H1 (cell line): Measurements from ENCODE around the gene CTSW. TPM values are rescaled to one million over a fixed set of nuclear protein-coding genes. Genes with fewer than 3 reads are reported as not detected.

Source experiments
- CTCF ChIA-PET: fragments of 300-600 bp; sonication (Branson Sonifier 250); formaldehyde crosslinking; loops from one replicate; lab custom pipeline; 2021; ENCODE audit not compliant: partially characterized antibody; lab: Charles Lee
- POLR2A ChIA-PET: fragments of 300-600 bp; sonication (Branson Sonifier 250); formaldehyde crosslinking; loops from one replicate; lab custom pipeline; 2021; ENCODE audit warnings: inconsistent platforms; ENCODE audit not compliant: partially characterized antibody; lab: Charles Lee
- DNase-seq, 2 experiments: peaks; one replicate each; pipeline versions ENCODE4 v3.0.0 to v3.0.0-alpha.2; 2010 to 2022; ENCODE audit warnings: low spot score in 2 of 2, low read depth in 1 of 2, mixed read lengths in 1 of 2
- FAIRE-seq: peaks from 2 replicates; lab custom pipeline; 2011; peaks lifted over from hg19 to GRCh38; lab: Jason Lieb, UNC
- H2AFZ ChIP-seq: 2 replicates; pipeline ENCODE4 v1.8.1; 2012; ENCODE audit warnings: low read length, inconsistent platforms
- H2AK5ac ChIP-seq: 2 replicates; pipeline ENCODE4 v1.6.1; 2013; ENCODE audit warnings: low read depth, low read length
- H2BK120ac ChIP-seq: replicated peaks from 2 replicates; pipeline ENCODE3; 2013; ENCODE audit warnings: low read depth, low read length, inconsistent platforms
- H2BK12ac ChIP-seq: 2 replicates; pipeline ENCODE4 v1.6.1; 2013; ENCODE audit warnings: low read depth, low read length
- H2BK15ac ChIP-seq: 2 replicates; pipeline ENCODE4 v1.6.1; 2013; ENCODE audit warnings: low read length
- H2BK20ac ChIP-seq: 2 replicates; pipeline ENCODE4 v1.6.1; 2013; ENCODE audit warnings: low read length
- H2BK5ac ChIP-seq: 2 replicates; pipeline ENCODE4 v1.6.1; 2013; ENCODE audit warnings: low read depth, low read length
- H3K14ac ChIP-seq: 2 replicates; pipeline ENCODE4 v1.6.1; 2013; ENCODE audit warnings: inconsistent platforms; ENCODE audit not compliant: insufficient read length
- H3K18ac ChIP-seq: 2 replicates; pipeline ENCODE4 v1.6.1; 2013; ENCODE audit warnings: low read length; ENCODE audit errors: extremely low read depth
- H3K23ac ChIP-seq: 2 replicates; pipeline ENCODE4 v1.6.1; 2013; ENCODE audit warnings: inconsistent platforms; ENCODE audit not compliant: insufficient read length
- H3K23me2 ChIP-seq: 2 replicates; pipeline ENCODE4 v1.6.1; 2013; ENCODE audit warnings: low read depth, low read length
- H3K27ac ChIP-seq: 2 replicates; pipeline ENCODE4 v1.6.1; 2011; ENCODE audit warnings: low read depth, low read length, inconsistent platforms
- H3K27me3 ChIP-seq, 4 experiments: replicated peaks in 1 of 4; 1 replicate in 1 of 4; 2 replicates in 3 of 4; pipeline versions ENCODE4 v1.6.1 to v1.8.1; 2011 to 2013; ENCODE audit warnings: low read length in 3 of 4, mild to moderate bottlenecking in 3 of 4, inconsistent platforms in 2 of 4, mixed read lengths in 2 of 4, moderate library complexity in 1 of 4; ENCODE audit not compliant: control insufficient read depth in 3 of 4, insufficient read depth in 3 of 4; ENCODE audit errors: extremely low read depth in 1 of 4
- H3K36me3 ChIP-seq, 4 experiments: 2 replicates each; pipeline versions ENCODE4 v1.6.1 to v1.8.1; 2011 to 2013; ENCODE audit warnings: mild to moderate bottlenecking in 4 of 4, low read length in 3 of 4, moderate library complexity in 2 of 4, control low read depth in 1 of 4, inconsistent platforms in 1 of 4; ENCODE audit not compliant: insufficient read depth in 4 of 4, control insufficient read depth in 2 of 4
- H3K4ac ChIP-seq: replicated peaks from 2 replicates; pipeline ENCODE3; 2013; ENCODE audit warnings: low read length, low read depth, mixed read lengths, inconsistent platforms; ENCODE audit not compliant: insufficient read length
- H3K4me1 ChIP-seq, 4 experiments: replicated peaks in 1 of 4; 1 replicate in 1 of 4; 2 replicates in 3 of 4; pipeline versions ENCODE4 v1.6.1 to v1.8.1; 2011 to 2013; ENCODE audit warnings: low read length in 3 of 4, inconsistent platforms in 2 of 4, mixed read lengths in 1 of 4; ENCODE audit not compliant: insufficient read depth in 4 of 4, control insufficient read depth in 3 of 4
- H3K4me2 ChIP-seq, 2 experiments: 2 replicates each; pipeline versions ENCODE4 v1.6.1 to v1.8.1; 2011 to 2013; ENCODE audit warnings: low read depth in 2 of 2, low read length in 2 of 2, control low read depth in 1 of 2, inconsistent platforms in 1 of 2, mild to moderate bottlenecking in 1 of 2; ENCODE audit not compliant: insufficient read depth in 1 of 2
- H3K4me3 ChIP-seq, 4 experiments: fragments of 200-600, 300-600 bp in 1 of 4; sonication (generic), shearing (Covaris generic), sonication (Bioruptor Twin) in 1 of 4; 2 replicates each; pipeline versions ENCODE4 v1.5.1 to v1.8.1; 2011 to 2016; ENCODE audit warnings: low read length in 4 of 4, low read depth in 3 of 4, control low read depth in 2 of 4, inconsistent platforms in 2 of 4, mild to moderate bottlenecking in 2 of 4, mixed read lengths in 1 of 4, moderate library complexity in 1 of 4; ENCODE audit not compliant: insufficient read depth in 2 of 4; ENCODE audit errors: extremely low read depth in 1 of 4
- H3K56ac ChIP-seq: replicated peaks from 2 replicates; pipeline ENCODE3; 2013; ENCODE audit warnings: low read depth, mild to moderate bottlenecking, mixed read lengths, low read length, inconsistent platforms; ENCODE audit not compliant: insufficient read length
- H3K79me1 ChIP-seq: 2 replicates; pipeline ENCODE4 v1.6.1; 2013; ENCODE audit warnings: low read depth, low read length, control low read depth
- H3K79me2 ChIP-seq, 2 experiments: 2 replicates each; pipeline versions ENCODE4 v1.6.1 to v1.8.1; 2012 to 2013; ENCODE audit warnings: low read length in 2 of 2, mild to moderate bottlenecking in 2 of 2, inconsistent platforms in 1 of 2; ENCODE audit not compliant: insufficient read depth in 2 of 2, control insufficient read depth in 1 of 2
- H3K9ac ChIP-seq, 4 experiments: replicated peaks in 1 of 4; 1 replicate in 1 of 4; 2 replicates in 3 of 4; pipeline versions ENCODE4 v1.6.1 to v1.8.1; 2011 to 2013; ENCODE audit warnings: low read depth in 3 of 4, low read length in 3 of 4, control low read depth in 2 of 4, mild to moderate bottlenecking in 2 of 4, moderate library complexity in 2 of 4, inconsistent platforms in 1 of 4; ENCODE audit errors: extremely low read depth in 1 of 4
- H3K9me3 ChIP-seq, 2 experiments: 2 replicates each; pipeline versions ENCODE4 v1.6.1 to v1.8.1; 2012 to 2013; ENCODE audit warnings: mild to moderate bottlenecking in 2 of 2, moderate library complexity in 2 of 2, control low read depth in 1 of 2, inconsistent platforms in 1 of 2, low read depth in 1 of 2, low read length in 1 of 2, mixed read lengths in 1 of 2; ENCODE audit not compliant: insufficient read depth in 2 of 2
- H4K20me1 ChIP-seq, 2 experiments: replicated peaks in 1 of 2; 2 replicates each; pipeline versions ENCODE3 to v1.8.1; 2011 to 2013; ENCODE audit warnings: inconsistent platforms in 2 of 2, low read length in 2 of 2, mild to moderate bottlenecking in 1 of 2; ENCODE audit not compliant: insufficient read depth in 2 of 2, control insufficient read depth in 1 of 2
- H4K5ac ChIP-seq: 2 replicates; pipeline ENCODE4 v1.6.1; 2013; ENCODE audit warnings: low read length, low read depth, mixed read lengths, inconsistent platforms; ENCODE audit not compliant: insufficient read length
- H4K8ac ChIP-seq: 2 replicates; pipeline ENCODE4 v1.8.0; 2013; ENCODE audit warnings: mild to moderate bottlenecking, moderate library complexity, low read length, inconsistent platforms; ENCODE audit not compliant: insufficient read depth; ENCODE audit errors: extremely low read depth
- H4K91ac ChIP-seq: replicated peaks from 2 replicates; pipeline ENCODE3; 2013; ENCODE audit warnings: low read length, mixed read lengths, inconsistent platforms; ENCODE audit not compliant: insufficient read length
- BCL11A ChIP-seq, 2 experiments: IDR thresholded peaks; one replicate each; pipeline ENCODE4 v1.6.1; 2011; ENCODE audit warnings: low read depth in 2 of 2, low read length in 2 of 2, mild to moderate bottlenecking in 2 of 2
- CTCF ChIP-seq, 3 experiments: IDR thresholded peaks; 1 replicate in 2 of 3; 2 replicates in 1 of 3; pipeline versions ENCODE4 v1.5.1 to v1.6.1; 2011; ENCODE audit warnings: low read length in 3 of 3, mild to moderate bottlenecking in 3 of 3, inconsistent platforms in 2 of 3, low read depth in 1 of 3, moderate library complexity in 1 of 3; ENCODE audit not compliant: insufficient read depth in 1 of 3; ENCODE audit errors: control extremely low read depth in 1 of 3
- HDAC2 ChIP-seq, 2 experiments: fragments of 300-600 bp in 1 of 2; sonication (generic) in 1 of 2; IDR thresholded peaks; 2 replicates each; pipeline ENCODE4 v1.6.1; 2011 to 2012; ENCODE audit warnings: low read depth in 2 of 2, low read length in 2 of 2, mild to moderate bottlenecking in 2 of 2, moderate library complexity in 2 of 2, borderline replicate concordance in 1 of 2, inconsistent platforms in 1 of 2
- RAD21 ChIP-seq, 2 experiments: IDR thresholded peaks in 1 of 2; conservative IDR thresholded peaks in 1 of 2; 2 replicates each; pipeline ENCODE4 v1.6.1; 2011; ENCODE audit warnings: low read depth in 2 of 2, low read length in 2 of 2, improper control_type of control experiment in 1 of 2, inconsistent platforms in 1 of 2, mild to moderate bottlenecking in 1 of 2, moderate library complexity in 1 of 2
- SAP30 ChIP-seq: fragments of 300-600 bp; sonication (generic); IDR thresholded peaks from 2 replicates; pipeline ENCODE4 v1.7.1; 2012; ENCODE audit warnings: low read length, moderate library complexity, mild to moderate bottlenecking, inconsistent platforms; ENCODE audit not compliant: insufficient read depth, insufficient replicate concordance
- SIRT6 ChIP-seq: IDR thresholded peaks from one replicate; pipeline ENCODE4 v1.7.1; 2012; ENCODE audit warnings: low read length, inconsistent platforms
- WGBS, 2 experiments: shearing (Covaris generic) in 1 of 2; methylation state at CpG; one replicate each; pipeline versions ENCODE4 v1.1.6 to v1.1.7; 2013 to 2015; ENCODE audit warnings: low lambda C conversion rate in 2 of 2, mixed read lengths in 2 of 2, inconsistent platforms in 1 of 2, low coverage in 1 of 2, missing lambda C conversion rate in 1 of 2; ENCODE audit not compliant: insufficient replicate concordance in 2 of 2, insufficient coverage in 1 of 2, insufficient read length in 1 of 2; ENCODE audit errors: extremely low coverage in 1 of 2, missing lambda C conversion rate in 1 of 2; 5-methylcytosine and 5-hydroxymethylcytosine counted together
- polyA plus RNA-seq, 7 experiments: library from polyadenylated mRNA; depleted of rRNA in 3 of 7; stranded (reverse) in 5 of 7; unstranded in 2 of 7; fragments of >200 nt in 5 of 7; fragments of 200-250 nt in 2 of 7; gene quantifications; 1 replicate in 5 of 7; 2 replicates in 1 of 7; 4 replicates in 1 of 7; pipeline versions ENCODE4 v1.2.1 to v1.2.3, GENCODE V29; 2011 to 2013; ENCODE audit warnings: missing spikeins in 2 of 7, mixed read lengths in 2 of 7
- total RNA-seq: library from RNA; stranded (reverse); fragmentation: NEBNext Ultra II Directional; extraction: Animal tissue kit (Norgen Biotek cat#: 25700); gene quantifications from 2 replicates; pipeline ENCODE4 v1.2.1, GENCODE V29; 2021
- TF ChIP-seq, protein P1 (sequence below): IDR thresholded peaks from 2 replicates; pipeline ENCODE4 v1.6.1; 2011; ENCODE audit warnings: low read length, improper control_type of control experiment
- TF ChIP-seq, protein P2 (sequence below): IDR thresholded peaks from 2 replicates; pipeline ENCODE4 v1.6.1; 2012; ENCODE audit warnings: inconsistent platforms

The CTSW gene
- total and polyA plus RNA-seq, 2 of the 8 experiments (the other 6 are each of a cell fraction or from before 2014, with no cell fraction given), result not detected

- no peak overlapping the region for H4K91ac ChIP-seq
- H4K8ac ChIP-seq, result no peak overlapping the region
- no peaks in the 10 kb centered on the region for H3K79me2 ChIP-seq
- H3K27me3 ChIP-seq, result peaks cover 13 to 37% (median 30%) of the 10 kb centered on the region in 4 experiments
- H2BK5ac ChIP-seq, result no peak overlapping the region
- FAIRE-seq (no peak), DNase-seq (no peak)
- no peak overlapping the region for H3K4me3 ChIP-seq
- peaks cover 9% of the 10 kb centered on the region; the same call in 1 of the 2 replicates for H3K23me2 ChIP-seq
- no peak overlapping the region for H2AFZ ChIP-seq
- H3K4me1 ChIP-seq, result peaks cover 3 to 11% (median 7%) of the 10 kb centered on the region in 4 experiments; a peak in 6 of 7 replicates
- H2BK120ac ChIP-seq, result no peak overlapping the region
- H3K4me2 ChIP-seq, result no peak overlapping the region
- 76% methylated on average over 8 of the region's 8 CpGs; no CpG with 5 or more reads in 1 of the 2 experiments for WGBS, 2 experiments
- no peaks in the 10 kb centered on the region for H3K36me3 ChIP-seq
- H2BK12ac ChIP-seq, result no peak overlapping the region
- H3K14ac ChIP-seq, result no peak overlapping the region
- H3K23ac ChIP-seq, result no peak overlapping the region
- H4K20me1 ChIP-seq, result peaks cover 0 to 4% of the 10 kb centered on the region in 2 experiments
- no peaks in the 10 kb centered on the region for H3K79me1 ChIP-seq
- CTCF ChIA-PET, result interaction anchor here (0.6 to 9.7 kb wide), 3 partner anchors 16 to 85 kb away, joined by 4 to 150 read pairs (median 4); partner anchors contain the start of genes CCDC85B and FIBP
- H2BK20ac ChIP-seq, result no peak overlapping the region
- H2AK5ac ChIP-seq, result no peak overlapping the region
- no peaks in the 10 kb centered on the region for H3K9me3 ChIP-seq
- H3K9ac ChIP-seq, result no peak overlapping the region
- no peak overlapping the region for H3K4ac ChIP-seq
- H3K27ac ChIP-seq, result no peak overlapping the region
- no peak overlapping the region for H3K56ac ChIP-seq
- H2BK15ac ChIP-seq, result no peak overlapping the region
- H4K5ac ChIP-seq, result no peak overlapping the region
- POLR2A ChIA-PET, result interaction anchor here (0.7 to 2.6 kb wide), 2 partner anchors 12 to 42 kb away, joined by 3 to 11 read pairs; partner anchors contain the start of genes CCDC85B and TSGA10IP
- H3K18ac ChIP-seq, result no peak overlapping the region
- TF ChIP-seq CTCF (IDR thresholded peaks at IDR 0.05; ENCODE audit: control extremely low read depth in 1 of 3, insufficient read depth in 1 of 3, low read depth in 1 of 3, low read length in 3 of 3) (no peak), RAD21 (IDR thresholded peaks at IDR 0.05 in 1 of 2, conservative IDR thresholded peaks at IDR 0.05 in 1 of 2; ENCODE audit: low read depth in 2 of 2, low read length in 2 of 2) (no peak), SAP30 (no peak), SIRT6 (no peak), HDAC2 (IDR thresholded peaks at IDR 0.05; ENCODE audit: borderline replicate concordance in 1 of 2, low read depth in 2 of 2, low read length in 2 of 2) (no peak), BCL11A (IDR thresholded peaks at IDR 0.05; ENCODE audit: low read depth in 2 of 2, low read length in 2 of 2) (no peak)
- TF ChIP-seq, protein P1, sequence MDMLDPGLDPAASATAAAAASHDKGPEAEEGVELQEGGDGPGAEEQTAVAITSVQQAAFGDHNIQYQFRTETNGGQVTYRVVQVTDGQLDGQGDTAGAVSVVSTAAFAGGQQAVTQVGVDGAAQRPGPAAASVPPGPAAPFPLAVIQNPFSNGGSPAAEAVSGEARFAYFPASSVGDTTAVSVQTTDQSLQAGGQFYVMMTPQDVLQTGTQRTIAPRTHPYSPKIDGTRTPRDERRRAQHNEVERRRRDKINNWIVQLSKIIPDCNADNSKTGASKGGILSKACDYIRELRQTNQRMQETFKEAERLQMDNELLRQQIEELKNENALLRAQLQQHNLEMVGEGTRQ, result no peak
- TF ChIP-seq, protein P2, sequence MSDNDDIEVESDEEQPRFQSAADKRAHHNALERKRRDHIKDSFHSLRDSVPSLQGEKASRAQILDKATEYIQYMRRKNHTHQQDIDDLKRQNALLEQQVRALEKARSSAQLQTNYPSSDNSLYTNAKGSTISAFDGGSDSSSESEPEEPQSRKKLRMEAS, result no peak
Observed at GRCh38 chr11:65903715-65904114, 24.1 kb downstream of the CTSW start.
